Activated naive CD4-positive, alpha-beta T cell (primary cell): ENCODE data around the gene ZBTB43.
"Not testable (repeated sequence)": the region's sequence is repeated elsewhere in the genome, so short reads cannot be mapped to it uniquely, and the experiment has no call there.

Experiments
- DNase-seq, 4 experiments: peaks; one replicate each; lab custom pipeline; 2025; lab: John Stamatoyannopoulos, UW

Gene ZBTB43

DNA sequence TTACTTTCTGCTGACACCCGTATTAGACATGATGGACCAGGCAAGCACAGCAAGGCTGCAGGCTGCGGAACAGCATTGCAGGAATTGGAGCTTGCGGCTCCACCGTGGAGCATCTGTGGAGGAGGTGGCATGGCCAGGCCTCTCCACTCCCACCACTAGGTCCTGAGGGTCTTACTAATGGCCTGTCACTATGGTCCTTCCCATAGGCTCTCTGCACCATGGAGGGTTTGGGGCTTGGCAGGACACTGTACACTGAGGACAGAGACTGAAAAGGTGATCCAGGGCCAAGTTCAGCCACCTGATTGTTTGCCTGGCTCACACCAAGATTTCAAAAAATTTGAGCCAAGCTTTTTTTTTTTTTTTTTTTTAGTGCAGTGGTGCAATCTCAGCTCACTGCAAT, 14.3 kb upstream of the ZBTB43 start:
- no peak for DNase-seq

DNA sequence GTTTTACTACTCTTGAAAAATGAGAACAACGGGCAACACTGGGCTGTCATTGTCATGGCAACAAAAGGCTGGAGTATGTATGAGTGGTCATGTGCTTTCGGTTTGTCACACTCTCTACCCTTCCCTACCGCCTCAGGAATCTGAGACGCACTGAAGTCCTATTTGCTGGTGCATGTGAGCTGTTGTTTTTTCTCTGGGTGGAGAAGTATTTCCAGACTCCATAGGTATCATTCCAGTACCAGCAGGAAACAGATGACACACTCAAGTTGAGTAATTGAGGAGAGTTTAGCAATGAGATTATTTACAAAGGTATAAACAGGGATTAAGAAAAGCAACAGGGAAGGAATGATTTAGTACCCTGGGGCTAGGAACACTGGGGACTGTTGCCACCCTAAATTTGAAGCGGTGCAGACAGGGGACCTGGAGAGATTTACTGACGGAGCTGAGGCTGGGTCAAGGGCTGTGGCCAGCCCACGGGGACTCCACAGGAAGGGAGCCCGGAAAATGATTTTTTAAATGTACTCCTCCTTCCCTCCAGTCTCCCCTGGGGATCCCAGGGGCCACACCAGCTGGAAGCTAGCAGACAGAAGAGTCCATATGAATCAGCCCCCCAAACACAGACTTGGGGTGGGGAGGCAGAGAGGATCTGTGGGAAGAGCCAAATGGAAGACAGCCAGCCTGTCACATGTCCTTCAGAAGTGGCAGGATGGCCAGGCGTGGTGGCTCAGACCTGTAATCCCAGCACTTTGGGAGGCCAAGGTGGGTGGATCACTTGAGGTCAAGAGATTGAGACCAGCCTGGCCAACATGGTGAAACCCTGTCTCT, 13.2 kb upstream of the ZBTB43 start:
- DNase-seq, result no peak

DNA sequence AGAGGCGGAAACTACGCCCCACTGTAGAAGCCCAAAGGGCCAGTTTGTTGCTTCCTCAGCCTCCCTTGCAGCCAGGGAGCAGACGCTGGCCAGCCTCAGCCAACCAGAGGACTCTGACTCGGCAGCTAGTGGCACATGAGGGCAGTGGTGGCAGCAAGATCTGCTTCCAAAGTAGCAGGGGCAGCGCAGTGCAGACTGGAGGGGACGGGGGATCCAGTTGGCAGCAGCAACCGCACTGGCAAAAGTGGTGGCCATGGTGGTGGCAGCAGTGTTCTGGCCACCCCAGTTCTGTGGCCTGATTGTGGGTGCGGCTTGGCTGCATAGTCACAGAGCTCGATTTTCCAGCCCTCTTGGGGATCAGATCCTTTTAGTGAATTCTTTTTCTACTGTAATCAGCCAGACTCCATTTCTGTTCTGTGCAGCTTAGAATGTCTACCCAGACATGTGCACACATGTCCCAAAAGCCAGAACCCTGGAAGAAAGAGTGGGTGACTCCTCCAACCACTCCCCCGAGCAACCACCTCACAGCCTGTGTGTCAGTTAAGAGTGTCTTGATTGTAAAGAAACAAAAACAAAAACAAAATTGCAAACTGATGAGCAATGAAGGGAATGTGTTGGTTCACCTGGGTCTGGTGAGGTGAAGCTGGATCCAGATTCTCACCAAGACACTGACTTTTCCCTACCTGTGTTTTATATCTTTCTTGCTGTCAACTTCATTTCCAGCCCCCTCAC, 11.0 kb upstream of the ZBTB43 start:
- DNase-seq, result no peak

DNA sequence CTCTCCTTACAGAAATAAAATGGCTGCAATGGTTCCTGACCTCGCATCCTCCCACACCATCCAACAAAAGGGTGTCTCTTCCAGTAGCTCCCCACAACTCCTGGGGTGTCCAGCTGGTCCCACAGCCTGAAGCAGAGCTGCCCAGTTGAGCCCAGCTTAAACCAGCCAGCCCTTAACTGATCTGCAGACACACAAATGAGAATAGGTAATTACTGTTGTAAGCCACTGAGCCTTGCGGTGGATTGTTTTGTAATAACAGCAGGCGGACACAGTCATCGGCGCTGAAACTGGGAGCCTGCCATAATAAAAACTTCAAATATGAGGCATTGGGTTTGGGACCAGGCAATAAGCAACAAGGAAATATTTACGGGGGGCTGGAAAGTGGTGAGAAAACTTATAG, 10.4 kb upstream of the ZBTB43 start:
- no peak for DNase-seq

DNA sequence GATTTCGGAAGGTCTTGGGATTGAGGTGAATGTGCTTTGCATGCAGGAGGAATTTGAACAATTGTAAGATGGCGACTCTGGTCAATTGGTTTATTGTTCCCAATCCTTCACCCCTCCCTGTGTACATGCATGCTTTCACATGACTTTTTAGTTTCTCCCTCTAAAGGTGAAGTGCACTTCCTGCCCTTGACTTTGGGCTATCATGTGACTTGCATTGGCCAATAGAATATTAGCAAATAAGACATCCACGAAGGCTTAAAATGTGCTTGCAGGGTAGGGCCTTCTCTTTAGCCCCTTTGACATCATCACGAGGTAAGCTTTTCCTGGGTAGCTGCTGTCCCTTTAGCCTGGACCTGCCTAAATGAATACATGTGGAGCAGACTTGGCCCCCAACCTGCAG, 8.1 kb upstream of the ZBTB43 start:
- DNase-seq, result no peak

DNA sequence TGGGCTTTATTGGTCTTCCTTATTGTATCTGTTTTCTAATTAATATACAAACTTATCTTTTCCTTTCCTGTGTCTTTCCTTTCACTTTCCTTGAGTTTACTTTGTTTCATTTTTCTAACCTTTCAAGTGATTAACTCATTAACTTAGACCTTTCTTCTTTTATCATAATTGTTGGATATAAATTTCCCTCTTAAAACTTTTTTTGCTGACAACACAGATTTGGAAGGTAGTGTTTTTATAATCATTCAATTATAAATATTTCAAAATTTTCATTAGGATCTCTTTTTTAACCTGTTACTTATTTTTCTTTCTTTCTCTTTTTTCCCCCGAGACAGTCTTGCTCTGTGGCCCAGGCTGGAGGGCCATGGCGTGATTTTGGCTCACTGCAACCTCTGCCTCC, 6.9 kb upstream of the ZBTB43 start:
- no peak for DNase-seq

DNA sequence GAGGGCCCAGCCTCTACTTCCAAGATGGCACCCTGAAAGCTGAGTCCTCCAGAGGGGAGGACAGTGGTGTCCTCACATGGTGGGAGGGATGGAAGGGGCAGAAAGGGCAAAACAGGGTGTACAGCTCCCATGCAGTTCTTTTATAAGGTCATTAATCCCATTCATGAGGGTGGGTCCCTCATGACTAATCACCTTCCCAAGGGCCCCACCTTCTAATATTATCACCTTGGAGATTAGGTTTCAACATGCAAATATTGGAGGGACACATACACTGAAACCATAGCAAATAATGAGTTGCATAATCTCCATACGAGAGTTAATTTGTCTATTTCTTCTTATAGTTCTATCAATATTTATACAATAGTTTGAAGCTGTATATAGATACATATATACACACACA, 5.8 kb upstream of the ZBTB43 start:
- no peak for DNase-seq

DNA sequence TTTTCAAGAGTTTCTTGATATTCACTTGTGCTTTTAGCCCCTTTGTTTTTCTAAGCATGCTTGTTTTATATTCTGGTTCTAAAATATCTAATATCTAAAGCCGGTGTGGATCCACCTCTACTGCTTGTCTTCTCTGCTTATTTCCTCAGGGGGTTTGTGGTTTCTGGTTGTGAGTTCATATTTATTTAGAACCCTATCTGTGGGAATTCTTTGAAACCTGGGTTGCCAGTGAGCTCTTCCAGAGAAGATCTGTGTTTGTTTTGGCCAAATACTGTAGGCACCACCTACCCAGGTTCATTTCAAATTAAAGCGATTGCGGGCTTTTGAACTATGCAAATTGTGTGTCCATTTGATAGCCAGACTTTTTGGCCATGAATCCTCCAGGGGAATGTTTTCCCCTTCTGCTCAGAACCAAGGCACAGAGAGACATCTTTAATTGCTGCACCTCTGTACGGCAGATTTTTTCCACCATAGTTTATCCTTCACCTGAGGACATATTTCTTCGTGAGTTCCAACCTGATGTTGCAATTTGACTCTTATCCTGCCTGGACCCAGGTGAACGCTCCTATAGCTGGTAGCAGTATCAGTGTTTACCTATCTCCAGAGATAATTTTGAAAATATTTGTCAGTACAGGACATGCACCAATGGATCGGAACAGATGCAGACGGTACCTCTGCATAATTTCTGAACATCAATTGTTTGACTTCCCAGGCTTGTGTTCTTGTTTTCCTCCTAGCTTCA, 2.4 kb upstream of the ZBTB43 start:
- no peak for DNase-seq

DNA sequence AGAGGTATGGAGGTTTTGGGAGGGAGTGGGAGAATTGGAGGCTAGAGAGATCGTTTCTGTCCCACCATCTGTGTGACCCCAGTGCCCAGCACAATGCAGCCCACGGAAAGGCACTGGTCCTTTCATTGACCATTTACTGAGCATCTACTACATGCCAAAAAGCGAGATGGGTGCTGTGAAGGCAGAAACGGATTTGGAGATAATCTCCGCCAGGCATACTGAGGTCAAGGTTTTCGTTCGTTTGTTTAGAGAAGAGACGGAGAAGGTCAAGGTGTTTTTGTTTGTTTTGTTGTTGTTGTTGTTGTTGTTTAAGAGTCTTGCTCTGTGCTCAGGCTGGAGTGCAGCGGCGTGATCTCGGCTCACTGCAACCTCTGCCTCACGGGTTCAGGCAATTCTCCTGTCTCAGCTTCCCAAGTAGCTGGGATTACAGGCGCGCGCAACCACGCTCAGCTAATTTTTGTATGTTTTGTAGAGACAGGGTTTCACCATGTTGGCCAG, 593 bp upstream of the ZBTB43 start:
- DNase-seq, result no peak

DNA sequence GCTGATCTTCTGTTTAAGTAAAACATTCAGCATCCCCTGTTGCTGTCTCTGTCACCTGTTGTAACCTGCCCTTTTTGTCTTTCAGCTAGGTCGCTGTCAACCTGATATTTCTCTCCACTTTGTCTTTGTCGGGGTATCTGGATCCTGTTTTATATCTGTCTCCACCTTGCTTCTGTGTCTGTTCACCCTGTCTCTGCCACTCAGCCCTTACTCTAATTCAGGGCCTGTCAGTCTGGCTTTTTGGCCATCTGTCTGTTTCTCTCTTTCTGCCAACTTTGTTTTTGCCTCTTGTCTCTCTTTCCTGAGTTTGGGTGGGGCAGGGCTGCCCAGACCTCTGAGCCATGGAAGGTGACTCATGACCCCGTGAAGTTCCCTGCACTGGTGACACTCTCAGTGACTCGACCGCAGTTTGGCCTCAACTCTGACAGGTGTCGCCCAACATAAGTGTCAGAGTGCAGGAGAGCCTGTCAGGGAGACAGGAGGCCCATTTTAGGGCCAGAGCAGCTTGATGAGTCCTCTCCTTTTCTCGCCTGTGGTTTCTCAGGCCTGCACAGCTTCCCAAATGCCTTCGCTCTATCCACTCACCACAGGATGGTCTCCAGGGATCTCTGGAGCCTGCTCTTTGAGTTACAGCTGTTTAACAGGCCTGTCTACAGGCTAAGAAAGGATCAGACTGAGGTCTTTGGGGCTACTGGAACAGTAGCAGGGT, 868 bp downstream of the ZBTB43 start:
- DNase-seq, result peak; percentile 15 to 31 (median 18)

DNA sequence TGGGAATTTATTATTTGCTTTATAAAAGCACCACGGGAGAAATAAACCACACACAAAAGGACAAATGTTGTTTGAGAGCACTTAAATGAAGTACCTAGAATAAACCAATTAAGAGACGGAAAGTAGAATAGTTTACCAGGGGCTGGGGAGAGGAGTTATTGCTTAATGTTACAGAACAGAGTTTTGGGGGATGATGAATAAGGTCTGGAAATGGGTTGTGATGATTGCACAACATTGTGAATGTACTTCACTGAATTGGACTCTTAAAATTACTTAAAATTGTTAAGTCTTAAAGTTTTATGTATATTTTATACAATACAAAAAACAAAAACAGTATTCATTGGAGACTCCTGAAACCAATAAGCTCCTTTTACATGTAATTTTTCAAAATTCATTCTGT, 1.5 kb downstream of the ZBTB43 start:
- no peak for DNase-seq

DNA sequence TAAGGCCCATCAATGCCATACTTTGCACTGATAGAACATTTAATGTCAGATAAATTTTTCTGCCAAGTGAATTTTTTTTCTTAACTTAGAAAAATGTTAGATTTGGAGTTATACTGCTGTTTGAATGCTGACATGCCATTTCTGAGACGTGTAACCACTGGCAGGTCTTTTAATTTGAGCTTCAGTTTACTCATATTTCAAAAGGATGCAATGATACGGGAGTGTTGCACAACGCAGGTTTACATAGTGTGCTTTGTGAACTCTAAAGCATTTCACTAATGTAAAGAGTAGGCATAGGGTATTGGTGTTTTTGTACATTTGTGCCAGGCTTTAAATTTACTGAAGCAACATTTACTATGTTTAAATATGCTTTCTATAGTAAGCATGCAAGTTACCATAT, 4.2 kb downstream of the ZBTB43 start:
- no peak for DNase-seq

DNA sequence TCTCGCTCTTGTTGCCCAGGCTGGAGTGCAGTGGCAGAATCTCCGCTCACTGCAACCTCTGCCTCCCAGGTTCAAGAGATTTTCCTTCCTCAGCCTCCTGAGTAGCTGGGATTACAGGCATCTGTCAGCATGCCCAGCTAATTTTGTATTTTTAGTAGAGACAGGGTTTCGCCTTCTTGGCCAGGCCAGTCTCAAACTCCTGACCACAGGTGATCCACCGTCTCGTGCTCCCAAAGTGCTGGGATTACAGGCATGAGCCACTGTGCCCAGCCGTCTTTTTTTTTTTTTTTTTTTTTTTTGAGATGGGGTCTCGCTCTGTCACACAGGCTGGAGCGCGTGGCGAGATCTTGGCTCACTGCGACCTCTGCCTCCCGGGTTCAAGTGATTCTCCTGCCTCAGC, 5.4 kb downstream of the ZBTB43 start:
- not testable (repeated sequence) for DNase-seq

DNA sequence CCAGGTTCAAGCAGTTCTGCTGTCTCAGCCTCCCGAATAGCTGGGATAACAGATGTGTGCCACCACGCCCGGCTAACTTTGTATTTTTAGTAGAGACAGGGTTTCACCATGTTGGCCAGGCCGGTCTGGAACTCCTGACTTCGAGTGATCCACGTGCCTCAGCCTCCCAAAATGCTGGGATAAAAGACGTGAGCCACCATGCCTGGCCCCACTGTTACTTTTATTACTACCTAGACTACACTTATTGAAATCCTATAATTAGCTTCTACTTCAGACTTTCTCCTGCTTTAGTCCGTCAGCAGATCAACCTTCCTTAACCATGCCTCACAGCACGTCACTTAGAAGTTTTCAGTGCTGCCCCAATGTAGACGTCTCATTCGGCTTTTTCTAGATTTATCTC, 8.2 kb downstream of the ZBTB43 start:
- no peak for DNase-seq

DNA sequence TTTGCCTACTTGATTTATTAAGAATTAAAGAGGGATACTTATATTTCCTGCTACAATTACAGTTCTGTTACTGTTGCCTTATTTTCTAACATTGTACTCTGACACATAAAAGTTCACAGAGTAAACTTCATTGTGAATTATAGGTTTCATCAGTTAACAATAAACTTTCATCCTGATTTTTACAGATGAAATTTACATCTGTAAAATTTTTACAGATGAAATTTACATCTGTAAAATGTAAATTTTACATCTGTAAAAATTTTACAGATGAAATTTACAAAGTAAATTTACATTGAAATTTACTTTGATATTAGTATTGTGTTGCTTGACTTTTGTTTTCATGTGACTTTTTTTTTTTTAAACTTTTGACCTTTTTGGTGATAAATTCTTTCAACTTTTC, 9.3 kb downstream of the ZBTB43 start:
- no peak for DNase-seq

DNA sequence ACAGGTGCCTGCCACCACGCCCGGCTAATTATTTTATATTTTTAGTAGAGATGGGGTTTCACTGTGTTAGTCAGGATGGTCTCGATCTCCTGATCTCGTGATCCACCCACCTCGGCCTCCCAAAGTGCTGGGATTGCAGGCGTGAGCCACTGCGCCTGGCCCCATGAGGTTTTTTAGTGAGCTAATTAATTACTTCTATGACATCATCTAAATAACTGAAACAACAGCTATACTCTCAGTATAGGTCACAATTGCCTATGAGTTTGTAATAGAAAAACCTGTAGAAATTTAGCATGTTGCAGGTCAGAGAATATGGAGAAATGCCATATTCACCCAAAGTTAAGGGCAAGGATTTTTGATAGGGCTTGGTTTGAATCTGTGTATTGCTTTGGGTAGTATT, 12.8 kb downstream of the ZBTB43 start:
- not testable (repeated sequence) for DNase-seq

DNA sequence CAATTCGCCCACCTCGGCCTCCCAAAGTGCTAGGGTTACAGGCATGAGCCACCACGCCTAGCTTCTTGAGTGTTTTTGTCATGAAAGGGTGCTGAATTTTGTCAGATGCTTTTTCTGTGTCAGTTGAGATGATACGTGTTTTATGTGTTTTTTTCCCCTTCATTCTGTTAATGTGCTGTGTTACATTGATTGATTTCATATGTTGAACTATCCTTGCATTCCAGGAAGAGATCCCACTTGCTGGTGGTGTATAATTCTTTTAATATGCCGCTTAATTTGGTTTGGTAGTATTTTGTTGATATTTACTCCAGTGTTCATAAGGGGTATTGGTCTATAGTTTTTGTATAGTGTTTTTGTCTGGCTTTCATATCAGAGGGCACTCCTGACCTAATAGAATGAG, 13.6 kb downstream of the ZBTB43 start:
- no peak for DNase-seq

DNA sequence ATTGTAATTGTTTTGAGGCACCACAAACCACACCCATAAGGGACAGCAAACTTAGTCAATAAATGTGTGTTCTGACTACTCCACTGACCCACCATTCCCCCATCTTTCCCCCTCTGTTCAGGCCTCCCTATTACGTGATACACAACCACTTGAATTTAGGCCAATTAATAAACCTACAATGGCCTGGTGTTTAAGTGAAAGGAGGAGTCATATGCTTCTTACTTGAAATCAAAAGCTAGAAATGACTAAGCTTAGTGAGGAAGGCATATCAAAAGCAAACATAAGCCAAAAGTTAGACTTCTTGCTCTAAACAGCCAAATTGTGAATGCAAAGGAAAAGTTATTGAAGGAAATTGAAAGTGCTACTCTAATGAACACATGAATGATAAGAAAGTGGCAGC, 14.6 kb downstream of the ZBTB43 start:
- DNase-seq, result no peak

DNA sequence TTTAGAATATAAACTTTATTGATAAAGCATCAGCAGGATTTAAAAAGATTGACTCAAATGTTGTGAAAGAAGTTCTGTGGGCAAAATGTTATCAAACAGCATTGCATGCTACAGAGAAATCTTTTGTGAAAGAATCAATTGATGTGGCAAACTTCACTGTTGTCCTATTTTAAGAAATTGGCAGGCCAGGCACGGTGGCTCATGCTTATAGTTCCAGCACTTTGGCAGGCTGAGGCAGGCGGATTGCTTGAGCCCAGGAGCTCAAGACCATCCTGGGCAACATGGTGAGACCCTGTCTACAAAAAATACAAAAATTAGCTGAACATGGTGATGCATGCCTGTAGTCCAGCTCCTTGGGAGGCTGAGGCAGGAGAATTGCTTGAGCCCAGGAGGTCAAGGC, 17.4 kb downstream of the ZBTB43 start:
- no peak for DNase-seq

DNA sequence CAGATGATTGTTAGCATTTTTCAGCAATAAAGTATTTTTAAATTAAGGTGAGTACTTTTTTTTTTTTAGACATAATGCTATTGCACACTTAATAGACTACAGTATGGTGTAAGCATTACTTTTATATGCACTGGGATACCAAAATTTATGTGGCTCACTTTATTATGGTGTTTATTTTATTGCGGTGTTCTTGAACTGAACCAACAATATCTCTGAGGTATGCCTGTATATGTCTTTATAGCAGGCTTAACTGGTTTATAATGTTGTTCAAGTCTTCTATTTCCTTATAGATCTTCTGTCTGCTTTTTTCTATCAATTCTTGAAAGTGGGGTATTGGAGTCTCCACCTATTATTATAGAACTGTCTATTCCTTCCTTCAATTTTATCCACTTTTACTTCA, 18.0 kb downstream of the ZBTB43 start:
- no peak for DNase-seq

DNA sequence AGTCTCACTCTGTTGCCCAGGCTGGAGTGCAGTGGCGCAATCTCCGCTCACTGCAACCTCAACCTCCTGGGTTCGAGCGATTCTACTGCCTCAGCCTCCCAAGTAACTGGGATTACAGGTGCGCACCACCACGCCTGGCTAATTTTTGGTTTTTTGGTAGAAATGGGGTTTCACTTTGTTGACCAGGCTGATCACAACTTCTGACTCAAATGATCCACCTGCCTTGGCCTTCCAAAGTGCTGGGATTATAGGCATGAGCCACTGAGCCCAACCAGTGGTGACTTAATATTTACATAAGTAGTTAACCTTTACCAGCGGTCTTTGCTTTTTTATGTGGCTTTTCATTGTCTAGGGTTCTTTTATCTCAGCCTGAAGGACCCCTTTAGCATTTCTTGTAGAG, 19.2 kb downstream of the ZBTB43 start:
- DNase-seq, result not testable (repeated sequence)

DNA sequence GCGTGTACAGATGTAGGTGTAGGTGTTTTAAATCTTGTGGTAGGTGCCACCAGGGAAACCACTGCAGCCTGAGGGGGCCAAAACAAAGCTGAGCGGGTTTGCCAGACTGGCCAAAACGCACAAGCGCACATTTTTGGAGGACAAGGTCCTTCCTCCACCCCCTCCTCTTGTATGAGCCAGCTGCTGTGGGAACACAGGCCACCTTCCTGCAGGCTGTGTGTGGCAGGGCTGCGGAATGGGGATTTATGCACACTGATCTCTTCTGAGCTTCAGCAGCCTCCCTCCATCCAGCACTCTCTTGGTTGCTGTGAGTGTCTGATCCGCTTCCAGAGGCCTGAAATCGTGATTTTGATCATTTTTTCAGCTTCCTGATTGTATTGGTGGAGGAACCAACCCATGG, 22.4 kb downstream of the ZBTB43 start:
- DNase-seq, result no peak
